IMR-90 (cell line): ENCODE measurements around the gene LAMB1. TPM values are rescaled to one million over a fixed set of nuclear protein-coding genes. Genes with fewer than 3 reads are reported as not detected.

Source experiments
- ATAC-seq: fragments of 200-7000 bp; cut with Tn5 transposase; 2 replicates; pipeline ENCODE4 v1.9.1; 2020; ENCODE audit warnings: low read depth, mild to moderate bottlenecking, moderate library complexity
- BruUV-seq: library from RNA; stranded (reverse); fragments of 400-500 nt; replicated peaks from 2 replicates; lab custom pipeline; 2021; lab: Mats Ljungman, UMichigan
- CTCF ChIA-PET: fragments of 300-600 bp; formaldehyde crosslinking; extraction: SDS; loops from one replicate; lab custom pipeline; 2021; ENCODE audit warnings: antibody characterized with exemption; lab: Yijun Ruan, JAX
- POLR2A ChIA-PET: fragments of 300-600 bp; sonication (Branson Sonifier 250); formaldehyde crosslinking; loops from one replicate; lab custom pipeline; 2022; ENCODE audit warnings: antibody characterized with exemption; ENCODE audit not compliant: unreplicated experiment; lab: Charles Lee
- DNase-seq: peaks from one replicate; pipeline ENCODE4 v3.0.0; 2013
- H2AFZ ChIP-seq: replicated peaks from 2 replicates; pipeline ENCODE3; 2013; ENCODE audit warnings: low read length, mild to moderate bottlenecking; ENCODE audit not compliant: poor library complexity
- H2AK5ac ChIP-seq: 2 replicates; pipeline ENCODE4 v1.6.1; 2013; ENCODE audit warnings: low read depth, low read length, inconsistent platforms
- H2AK9ac ChIP-seq: replicated peaks from 2 replicates; pipeline ENCODE3; 2013; ENCODE audit warnings: mild to moderate bottlenecking, low read depth, low read length, moderate library complexity; ENCODE audit not compliant: poor library complexity
- H2BK120ac ChIP-seq: 2 replicates; pipeline ENCODE4 v1.6.1; 2013; ENCODE audit warnings: low read depth, low read length, inconsistent platforms
- H2BK15ac ChIP-seq: 3 replicates; pipeline ENCODE4 v1.6.1; 2013; ENCODE audit warnings: low read depth, low read length, inconsistent platforms
- H2BK20ac ChIP-seq: 2 replicates; pipeline ENCODE4 v1.6.1; 2013; ENCODE audit warnings: low read depth, mild to moderate bottlenecking, inconsistent platforms, low read length, moderate library complexity
- H2BK5ac ChIP-seq: 2 replicates; pipeline ENCODE4 v1.6.1; 2013; ENCODE audit warnings: mild to moderate bottlenecking, low read depth, low read length, inconsistent platforms; ENCODE audit not compliant: poor library complexity, severe bottlenecking
- H3K14ac ChIP-seq: replicated peaks from 2 replicates; pipeline ENCODE4 v1.6.1; 2013; ENCODE audit warnings: low read depth, low read length, inconsistent platforms
- H3K18ac ChIP-seq: 2 replicates; pipeline ENCODE4 v1.6.1; 2013; ENCODE audit warnings: low read depth, low read length, control low read depth
- H3K23ac ChIP-seq: 2 replicates; pipeline ENCODE4 v1.6.1; 2013; ENCODE audit warnings: low read depth, low read length, inconsistent platforms
- H3K27ac ChIP-seq: 2 replicates; pipeline ENCODE4 v1.5.1; 2013; ENCODE audit warnings: mild to moderate bottlenecking, control low read depth, low read length; ENCODE audit not compliant: insufficient read depth
- H3K27me3 ChIP-seq: 2 replicates; pipeline ENCODE4 v1.6.1; 2013; ENCODE audit warnings: low read length; ENCODE audit not compliant: control insufficient read depth, insufficient read depth
- H3K36me3 ChIP-seq: 2 replicates; pipeline ENCODE4 v1.6.1; 2013; ENCODE audit warnings: low read length, mixed read lengths; ENCODE audit not compliant: control insufficient read depth, insufficient read depth
- H3K4ac ChIP-seq: 2 replicates; pipeline ENCODE4 v1.6.1; 2013; ENCODE audit warnings: low read depth, low read length, inconsistent platforms
- H3K4me1 ChIP-seq: 2 replicates; pipeline ENCODE4 v1.6.1; 2013; ENCODE audit warnings: low read length, mixed read lengths; ENCODE audit not compliant: control insufficient read depth, insufficient read depth
- H3K4me2 ChIP-seq: 2 replicates; pipeline ENCODE4 v1.6.1; 2013; ENCODE audit warnings: low read depth, mild to moderate bottlenecking, control low read depth, low read length, moderate library complexity
- H3K4me3 ChIP-seq: 2 replicates; pipeline ENCODE4 v1.5.1; 2013; ENCODE audit warnings: low read depth, mild to moderate bottlenecking, control low read depth, low read length, moderate library complexity; ENCODE audit not compliant: insufficient read depth
- H3K56ac ChIP-seq: 2 replicates; pipeline ENCODE4 v1.6.1; 2013; ENCODE audit warnings: low read length, inconsistent platforms; ENCODE audit not compliant: insufficient read depth; ENCODE audit errors: extremely low read depth
- H3K79me1 ChIP-seq, 2 experiments: 2 replicates each; pipeline ENCODE4 v1.6.1; 2013; ENCODE audit warnings: low read length in 2 of 2, inconsistent platforms in 1 of 2, low read depth in 1 of 2
- H3K9ac ChIP-seq: 2 replicates; pipeline ENCODE4 v1.6.1; 2013; ENCODE audit warnings: low read depth, low read length, control low read depth
- H3K9me1 ChIP-seq: 2 replicates; pipeline ENCODE4 v1.6.1; 2013; ENCODE audit warnings: low read length, inconsistent platforms; ENCODE audit not compliant: insufficient read depth
- H3K9me3 ChIP-seq: 2 replicates; pipeline ENCODE4 v1.6.1; 2013; ENCODE audit warnings: low read length; ENCODE audit not compliant: control insufficient read depth, insufficient read depth
- H4K20me1 ChIP-seq: 2 replicates; pipeline ENCODE4 v1.6.1; 2013; ENCODE audit warnings: low read length, inconsistent platforms; ENCODE audit not compliant: insufficient read depth
- H4K5ac ChIP-seq: 2 replicates; pipeline ENCODE4 v1.6.1; 2013; ENCODE audit warnings: mild to moderate bottlenecking, low read depth, low read length, control low read depth
- H4K8ac ChIP-seq, 2 experiments: 2 replicates each; pipeline ENCODE4 v1.6.1; 2013; ENCODE audit warnings: low read depth in 2 of 2, low read length in 2 of 2, control low read depth in 1 of 2, inconsistent platforms in 1 of 2
- H4K91ac ChIP-seq: 2 replicates; pipeline ENCODE4 v1.6.1; 2013; ENCODE audit warnings: low read depth, low read length, inconsistent platforms; ENCODE audit not compliant: insufficient read depth
- BHLHE40 ChIP-seq: fragments of 150-350 bp; IDR thresholded peaks from 2 replicates; pipeline ENCODE4 v1.6.1; 2016; ENCODE audit warnings: mild to moderate bottlenecking, low read depth, low read length
- CEBPB ChIP-seq: IDR thresholded peaks from 2 replicates; pipeline ENCODE4 v1.6.1; 2012; ENCODE audit warnings: low read depth, low read length, improper control_type of control experiment
- CHD1 ChIP-seq: IDR thresholded peaks from 2 replicates; pipeline ENCODE4 v1.6.1; 2012; ENCODE audit warnings: low read depth, low read length, improper control_type of control experiment
- FOS ChIP-seq: fragments of 150-350 bp; IDR thresholded peaks from 2 replicates; pipeline ENCODE4 v1.6.1; 2016; ENCODE audit warnings: low read depth, low read length
- MAFK ChIP-seq: IDR thresholded peaks from 2 replicates; pipeline ENCODE4 v1.6.1; 2012; ENCODE audit warnings: low read depth, low read length, improper control_type of control experiment
- MAZ ChIP-seq: IDR thresholded peaks from 2 replicates; pipeline ENCODE4 v1.6.1; 2012; ENCODE audit warnings: low read depth, mild to moderate bottlenecking, low read length, improper control_type of control experiment, moderate library complexity, borderline replicate concordance
- MXI1 ChIP-seq: IDR thresholded peaks from 2 replicates; pipeline ENCODE4 v1.6.1; 2012; ENCODE audit warnings: low read depth, mild to moderate bottlenecking, low read length, moderate library complexity, borderline replicate concordance
- NFE2L2 ChIP-seq: fragments of 150-350 bp; IDR thresholded peaks from 2 replicates; pipeline ENCODE4 v1.6.1; 2016; ENCODE audit warnings: low read depth, mild to moderate bottlenecking, low read length
- POLR2A ChIP-seq: IDR thresholded peaks from 2 replicates; pipeline ENCODE4 v1.6.1; 2012; ENCODE audit warnings: mild to moderate bottlenecking, low read depth, low read length
- RAD21 ChIP-seq: IDR thresholded peaks from 2 replicates; pipeline ENCODE4 v1.6.1; 2012; ENCODE audit warnings: low read length, improper control_type of control experiment
- RCOR1 ChIP-seq: IDR thresholded peaks from 2 replicates; pipeline ENCODE4 v1.6.1; 2012; ENCODE audit warnings: mild to moderate bottlenecking, low read length, improper control_type of control experiment; ENCODE audit not compliant: insufficient replicate concordance
- RFX5 ChIP-seq: IDR thresholded peaks from 2 replicates; pipeline ENCODE4 v1.8.0; 2012; ENCODE audit warnings: low read depth, mild to moderate bottlenecking, low read length, moderate library complexity
- SMC3 ChIP-seq: fragments of 150-350 bp; IDR thresholded peaks from 2 replicates; pipeline ENCODE4 v1.6.1; 2016; ENCODE audit warnings: low read depth, mild to moderate bottlenecking, antibody characterized with exemption, low read length, moderate library complexity
- USF2 ChIP-seq: fragments of 150-350 bp; IDR thresholded peaks from 2 replicates; pipeline ENCODE4 v1.6.1; 2017; ENCODE audit warnings: mild to moderate bottlenecking, antibody characterized with exemption, low read length, low read depth
- WGBS, 2 experiments: methylation state at CpG; one replicate each; pipeline versions ENCODE4 v1.1.5 to v1.1.7; 2013; ENCODE audit warnings: missing lambda C conversion rate in 2 of 2; ENCODE audit not compliant: insufficient read length in 1 of 2; ENCODE audit errors: extremely low coverage in 2 of 2; 5-methylcytosine and 5-hydroxymethylcytosine counted together
- dilution Hi-C: fragments of 300-500 bp; cut with HindIII; formaldehyde crosslinking; loops from one replicate; pipeline ENCODE4 v1.14.3; 2018; ENCODE audit warnings: low sequenced_read_pairs; ENCODE audit not compliant: unreplicated experiment
- in situ Hi-C: fragments of 300-500 bp; cut with MboI; formaldehyde crosslinking; loops from 3 replicates; pipeline ENCODE4 v1.14.3; 2019; ENCODE audit warnings: low sequenced_read_pairs, inconsistent platforms, mixed read lengths
- intact Hi-C: fragments of 100-400 bp; cut with micrococcal nuclease; formaldehyde crosslinking; loops from 2 replicates; pipeline ENCODE4 v1.10.0; 2022
- polyA plus RNA-seq, 3 experiments: library from polyadenylated mRNA; depleted of rRNA; stranded (reverse); fragments of >200 nt; gene quantifications; 2 replicates each; pipeline ENCODE4 v1.2.3, GENCODE V29; 2012; ENCODE audit warnings: low replicate concordance in 1 of 3
- total RNA-seq: library from RNA; depleted of rRNA; stranded (reverse); fragments of >200 nt; gene quantifications from 2 replicates; pipeline ENCODE4 v1.2.3, GENCODE V29; 2012
- TF ChIP-seq, protein P1 (sequence below): fragments of 150-350 bp; IDR thresholded peaks from 2 replicates; pipeline ENCODE4 v1.6.1; 2016; ENCODE audit warnings: low read depth, mild to moderate bottlenecking, low read length, moderate library complexity, borderline replicate concordance
- TF ChIP-seq, protein P2 (sequence below): conservative IDR thresholded peaks from 2 replicates; pipeline ENCODE4 v1.5.1; 2012; ENCODE audit warnings: mild to moderate bottlenecking, low read depth, low read length, improper control_type of control experiment

Gene LAMB1
- total and polyA plus RNA-seq, 2 of the 4 experiments (the other 2 are of a cell fraction) = 114 to 117 TPM

DNA sequence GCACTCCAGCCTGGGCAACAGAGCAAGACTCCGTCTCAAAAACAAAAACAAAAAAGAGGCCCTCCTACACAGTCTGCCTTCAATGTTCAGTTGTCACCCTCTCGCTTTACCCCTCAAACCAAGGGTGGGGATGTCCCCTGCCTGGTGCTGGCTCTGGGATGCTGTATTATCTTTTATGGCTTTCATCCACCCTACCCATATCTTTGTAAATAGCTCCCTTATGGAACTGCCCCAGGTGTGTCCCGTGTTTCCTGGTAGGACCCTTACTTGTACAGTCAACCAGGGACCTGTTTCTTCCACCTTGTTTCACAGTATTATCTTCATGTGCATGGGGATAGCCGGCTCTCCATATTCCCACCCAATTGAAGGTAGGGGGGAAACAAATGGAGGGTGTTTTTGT is 15.7 kb upstream of the LAMB1 start:
- H2AK9ac ChIP-seq = no peak overlapping the region
- dilution Hi-C loops = loop anchor here (25.0 kb wide), 1 partner anchor 119 kb away; the partner anchor contains the start of gene LAMB4
- H3K4me1 ChIP-seq = peaks cover 12% of the 10 kb centered on the region
- no peaks in the 10 kb centered on the region for H3K79me1 ChIP-seq
- H3K56ac ChIP-seq = no peak overlapping the region
- no peak overlapping the region for H2BK15ac ChIP-seq
- no peak for DNase-seq
- H3K27me3 ChIP-seq = no peaks in the 10 kb centered on the region
- H4K8ac ChIP-seq = no peak overlapping the region
- H2BK5ac ChIP-seq = no peak overlapping the region
- no peaks in the 10 kb centered on the region for H3K36me3 ChIP-seq
- CTCF ChIA-PET = no interaction called here
- no peak for ATAC-seq
- intact Hi-C loops = no loop called here
- no peak overlapping the region for H3K23ac ChIP-seq
- no peak overlapping the region for H3K27ac ChIP-seq
- no peak overlapping the region; the same call in 1 of the 2 replicates for H2AK5ac ChIP-seq
- H3K9me1 ChIP-seq = peaks cover 10% of the 10 kb centered on the region; the same call in 1 of the 2 replicates
- in situ Hi-C loops = no loop called here
- H3K9ac ChIP-seq = no peak overlapping the region
- no peak overlapping the region for H3K4me2 ChIP-seq
- no peaks in the 10 kb centered on the region; the same call in 1 of the 2 replicates for H4K20me1 ChIP-seq
- no TSS peak for BruUV-seq
- POLR2A ChIA-PET = no interaction called here
- H2BK120ac ChIP-seq = peak overlapping the region; percentile 6; the same call in 1 of the 2 replicates
- H3K4ac ChIP-seq = no peak overlapping the region
- no peak overlapping the region; the same call in 1 of the 2 replicates for H3K14ac ChIP-seq
- H3K4me3 ChIP-seq = no peak overlapping the region
- no peak overlapping the region; the same call in 1 of the 2 replicates for H2BK20ac ChIP-seq
- H3K18ac ChIP-seq = no peak overlapping the region
- whole genome bisulfite sequencing, 2 experiments = no CpG with 5 or more reads among the region's 4 CpGs
- H4K91ac ChIP-seq = no peak overlapping the region
- no peak overlapping the region for H4K5ac ChIP-seq
- H2AFZ ChIP-seq = no peak overlapping the region
- no peak for TF ChIP-seq MAZ
- TF ChIP-seq POLR2A = no peak
- TF ChIP-seq, protein P1, sequence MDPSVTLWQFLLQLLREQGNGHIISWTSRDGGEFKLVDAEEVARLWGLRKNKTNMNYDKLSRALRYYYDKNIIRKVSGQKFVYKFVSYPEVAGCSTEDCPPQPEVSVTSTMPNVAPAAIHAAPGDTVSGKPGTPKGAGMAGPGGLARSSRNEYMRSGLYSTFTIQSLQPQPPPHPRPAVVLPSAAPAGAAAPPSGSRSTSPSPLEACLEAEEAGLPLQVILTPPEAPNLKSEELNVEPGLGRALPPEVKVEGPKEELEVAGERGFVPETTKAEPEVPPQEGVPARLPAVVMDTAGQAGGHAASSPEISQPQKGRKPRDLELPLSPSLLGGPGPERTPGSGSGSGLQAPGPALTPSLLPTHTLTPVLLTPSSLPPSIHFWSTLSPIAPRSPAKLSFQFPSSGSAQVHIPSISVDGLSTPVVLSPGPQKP = no peak
- TF ChIP-seq MXI1 = no peak
- no peak for TF ChIP-seq SMC3
- no peak for TF ChIP-seq NFE2L2
- no peak for TF ChIP-seq FOS
- TF ChIP-seq MAFK = no peak
- no peak for TF ChIP-seq RAD21
- no peak for TF ChIP-seq BHLHE40
- no peak for TF ChIP-seq CEBPB
- no peak for TF ChIP-seq CHD1
- no peak for TF ChIP-seq RCOR1
- TF ChIP-seq, protein P2, sequence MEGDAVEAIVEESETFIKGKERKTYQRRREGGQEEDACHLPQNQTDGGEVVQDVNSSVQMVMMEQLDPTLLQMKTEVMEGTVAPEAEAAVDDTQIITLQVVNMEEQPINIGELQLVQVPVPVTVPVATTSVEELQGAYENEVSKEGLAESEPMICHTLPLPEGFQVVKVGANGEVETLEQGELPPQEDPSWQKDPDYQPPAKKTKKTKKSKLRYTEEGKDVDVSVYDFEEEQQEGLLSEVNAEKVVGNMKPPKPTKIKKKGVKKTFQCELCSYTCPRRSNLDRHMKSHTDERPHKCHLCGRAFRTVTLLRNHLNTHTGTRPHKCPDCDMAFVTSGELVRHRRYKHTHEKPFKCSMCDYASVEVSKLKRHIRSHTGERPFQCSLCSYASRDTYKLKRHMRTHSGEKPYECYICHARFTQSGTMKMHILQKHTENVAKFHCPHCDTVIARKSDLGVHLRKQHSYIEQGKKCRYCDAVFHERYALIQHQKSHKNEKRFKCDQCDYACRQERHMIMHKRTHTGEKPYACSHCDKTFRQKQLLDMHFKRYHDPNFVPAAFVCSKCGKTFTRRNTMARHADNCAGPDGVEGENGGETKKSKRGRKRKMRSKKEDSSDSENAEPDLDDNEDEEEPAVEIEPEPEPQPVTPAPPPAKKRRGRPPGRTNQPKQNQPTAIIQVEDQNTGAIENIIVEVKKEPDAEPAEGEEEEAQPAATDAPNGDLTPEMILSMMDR = no peak
- TF ChIP-seq RFX5 = no peak
- no peak for TF ChIP-seq USF2
- no peaks in the 10 kb centered on the region for H3K9me3 ChIP-seq
